Fibroblast of lung (primary cell): ENCODE measurements around the gene REPS2.

Experiments
- EZH2 ChIP-seq: IDR thresholded peaks from 2 replicates; pipeline ENCODE4 v1.5.1; 2012; ENCODE audit warnings: low read length, control low read depth, mild to moderate bottlenecking; ENCODE audit errors: missing control alignments
- TF ChIP-seq, protein P1 (sequence below), 2 donors: IDR thresholded peaks in 1 of 2; conservative IDR thresholded peaks in 1 of 2; 1 replicate in 1 of 2; 2 replicates in 1 of 2; pipeline ENCODE4 v1.5.1; 2011 to 2012; ENCODE audit warnings: low read length in 2 of 2, control low read depth in 1 of 2, inconsistent platforms in 1 of 2, low read depth in 1 of 2, mild to moderate bottlenecking in 1 of 2

- TF ChIP-seq, protein P1, sequence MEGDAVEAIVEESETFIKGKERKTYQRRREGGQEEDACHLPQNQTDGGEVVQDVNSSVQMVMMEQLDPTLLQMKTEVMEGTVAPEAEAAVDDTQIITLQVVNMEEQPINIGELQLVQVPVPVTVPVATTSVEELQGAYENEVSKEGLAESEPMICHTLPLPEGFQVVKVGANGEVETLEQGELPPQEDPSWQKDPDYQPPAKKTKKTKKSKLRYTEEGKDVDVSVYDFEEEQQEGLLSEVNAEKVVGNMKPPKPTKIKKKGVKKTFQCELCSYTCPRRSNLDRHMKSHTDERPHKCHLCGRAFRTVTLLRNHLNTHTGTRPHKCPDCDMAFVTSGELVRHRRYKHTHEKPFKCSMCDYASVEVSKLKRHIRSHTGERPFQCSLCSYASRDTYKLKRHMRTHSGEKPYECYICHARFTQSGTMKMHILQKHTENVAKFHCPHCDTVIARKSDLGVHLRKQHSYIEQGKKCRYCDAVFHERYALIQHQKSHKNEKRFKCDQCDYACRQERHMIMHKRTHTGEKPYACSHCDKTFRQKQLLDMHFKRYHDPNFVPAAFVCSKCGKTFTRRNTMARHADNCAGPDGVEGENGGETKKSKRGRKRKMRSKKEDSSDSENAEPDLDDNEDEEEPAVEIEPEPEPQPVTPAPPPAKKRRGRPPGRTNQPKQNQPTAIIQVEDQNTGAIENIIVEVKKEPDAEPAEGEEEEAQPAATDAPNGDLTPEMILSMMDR (conservative IDR thresholded peaks at IDR 0.05 in 1 of 2, IDR thresholded peaks at IDR 0.05 in 1 of 2; ENCODE audit: low read depth in 1 of 2, low read length in 2 of 2), result no peak
- no peak for TF ChIP-seq EZH2
Measured at GRCh38 chrX:17078031-17078720, 131.7 kb downstream of the REPS2 start.
